Activated CD8-positive, alpha-beta T cell treated with anti-CD3 and anti-CD28 coated beads for 36 hours (primary cell): ENCODE results near the gene GAS6. TPM values are rescaled to one million over a fixed set of nuclear protein-coding genes. Genes with fewer than 3 reads are reported as not detected.

ENCODE experiments used
- ATAC-seq: fragments of 200-7000 bp; cut with Tn5 transposase; one replicate; pipeline ENCODE4 v1.10.0; 2021; ENCODE audit warnings: mild to moderate bottlenecking, moderate library complexity
- CTCF ChIA-PET: fragments of 350-600 bp; sonication (Branson Sonifier 250); formaldehyde crosslinking; loops from one replicate; lab custom pipeline; 2021; ENCODE audit warnings: antibody characterized with exemption; lab: Charles Lee
- POLR2A ChIA-PET: fragments of 350-600 bp; sonication (Branson Sonifier 250); formaldehyde crosslinking; loops from one replicate; lab custom pipeline; 2021; ENCODE audit warnings: antibody characterized with exemption; lab: Charles Lee
- DNase-seq: peaks from one replicate; pipeline ENCODE4 v3.0.0-alpha.2; 2020
- H3K27ac Mint-ChIP-seq: one replicate; pipeline ENCODE4 v1.8.0; 2021; ENCODE audit warnings: mild to moderate bottlenecking, mixed read lengths
- H3K27me3 Mint-ChIP-seq: one replicate; pipeline ENCODE4 v1.8.0; 2021; ENCODE audit warnings: mixed read lengths
- H3K36me3 Mint-ChIP-seq: one replicate; pipeline ENCODE4 v1.8.0; 2021; ENCODE audit warnings: low read depth, mixed read lengths
- H3K4me1 Mint-ChIP-seq: one replicate; pipeline ENCODE4 v1.8.0; 2021; ENCODE audit warnings: low read depth, mixed read lengths
- H3K4me3 Mint-ChIP-seq: one replicate; pipeline ENCODE4 v1.8.0; 2021; ENCODE audit warnings: mild to moderate bottlenecking, moderate library complexity, mixed read lengths
- H3K9me3 Mint-ChIP-seq: one replicate; pipeline ENCODE4 v1.8.0; 2021; ENCODE audit warnings: mixed read lengths
- CTCF ChIP-seq: fragments of 200-600 bp; IDR thresholded peaks from one replicate; pipeline ENCODE4 v1.8.0; 2022; ENCODE audit warnings: antibody characterized with exemption, mild to moderate bottlenecking
- intact Hi-C: fragments of 100-400 bp; cut with micrococcal nuclease; formaldehyde crosslinking; loops from one replicate; pipeline ENCODE4 v1.10.0; 2022
- total RNA-seq, 2 experiments: library from RNA; stranded (reverse); gene quantifications; one replicate each; pipeline ENCODE4 v1.2.3, GENCODE V29; 2021

GAS6 gene
- total RNA-seq, 2 experiments from 2014 or later, result 0.23 to 0.25 TPM

DNA sequence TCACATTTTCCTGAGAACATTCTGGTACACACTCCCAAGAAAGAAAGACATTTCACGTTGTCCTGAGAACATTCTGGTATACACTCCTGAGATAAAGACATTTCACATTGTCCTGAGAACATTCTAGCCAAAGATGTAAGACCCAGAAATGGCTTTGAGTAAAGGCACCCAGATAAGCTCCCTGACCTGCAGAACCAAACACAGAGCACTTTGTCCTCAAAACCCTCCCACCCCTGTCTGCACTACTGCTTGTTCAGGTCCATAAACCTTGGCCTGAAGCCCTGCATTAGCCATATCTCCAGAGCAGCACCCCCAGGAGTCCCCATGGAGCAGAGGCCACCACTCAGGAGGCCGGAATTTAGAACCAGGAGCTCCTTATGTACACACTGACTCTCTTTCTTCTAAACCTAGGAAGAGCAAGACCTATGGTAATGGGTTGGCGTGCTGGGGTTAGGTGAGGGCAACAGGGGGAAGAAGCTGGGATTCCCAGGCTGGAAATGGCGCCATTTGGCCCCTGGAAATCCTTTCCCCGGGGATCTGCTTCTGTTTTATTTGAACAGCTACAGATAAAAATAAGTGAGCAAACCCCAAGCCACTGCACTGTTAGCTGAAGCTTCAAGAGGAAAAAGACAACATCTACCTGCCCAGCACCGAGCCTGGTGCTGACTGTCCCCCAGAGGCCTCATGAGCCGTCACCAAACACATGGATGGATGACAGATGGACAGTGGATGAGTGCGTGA, 13.7 kb downstream of the GAS6 start:
- DNase-seq (no peak), ATAC-seq (no peak)
- Mint-ChIP-seq H3K4me3 (no peak overlapping the region), H3K4me1 (peaks cover 37% of the 10 kb centered on the region), H3K9me3 (no peaks in the 10 kb centered on the region), H3K36me3 (no peaks in the 10 kb centered on the region), H3K27ac (no peak overlapping the region), H3K27me3 (peaks cover 6% of the 10 kb centered on the region)
- no peak for TF ChIP-seq CTCF
- POLR2A ChIA-PET, result no interaction called here
- intact Hi-C loops, result no loop called here
- CTCF ChIA-PET, result no interaction called here

DNA sequence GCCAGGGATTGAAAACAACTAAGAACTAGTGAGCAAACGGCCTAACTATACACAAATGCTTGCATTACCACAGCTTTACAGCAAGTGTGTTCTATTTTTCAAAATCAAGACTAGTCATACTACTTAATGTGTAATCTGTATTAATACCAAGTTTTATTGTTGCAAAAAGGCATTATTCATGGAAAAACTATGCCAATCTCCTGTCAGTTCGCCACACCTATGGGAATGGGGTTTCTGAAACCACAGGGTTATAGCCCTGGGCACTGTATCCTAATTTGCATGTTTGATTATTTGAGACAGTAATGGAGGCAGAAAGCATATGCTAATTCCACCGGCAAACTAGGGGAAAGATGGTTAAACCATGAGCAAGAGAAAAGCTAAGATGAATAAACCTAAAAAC, 14.3 kb downstream of the GAS6 start:
- Mint-ChIP-seq H3K4me1 (peaks cover 38% of the 10 kb centered on the region), H3K27me3 (peaks cover 3% of the 10 kb centered on the region), H3K9me3 (no peaks in the 10 kb centered on the region), H3K27ac (no peak overlapping the region), H3K36me3 (no peaks in the 10 kb centered on the region), H3K4me3 (no peak overlapping the region)
- DNase-seq (no peak), ATAC-seq (no peak)
- CTCF ChIA-PET, result no interaction called here
- POLR2A ChIA-PET, result no interaction called here
- TF ChIP-seq CTCF, result no peak
- intact Hi-C loops, result no loop called here

- Mint-ChIP-seq H3K4me1 (peaks cover 34% of the 10 kb centered on the region), H3K4me3 (no peak overlapping the region), H3K27ac (no peak overlapping the region), H3K27me3 (peaks cover under 1% of the 10 kb centered on the region), H3K9me3 (no peaks in the 10 kb centered on the region), H3K36me3 (no peaks in the 10 kb centered on the region)
- DNase-seq, result no peak
- CTCF ChIA-PET, result no interaction called here
- ATAC-seq, result no peak
- no peak for TF ChIP-seq CTCF
- POLR2A ChIA-PET, result no interaction called here
- intact Hi-C loops, result no loop called here
Observed at GRCh38 chr13:113848431-113849260, 15.2 kb downstream of the GAS6 start.

DNA sequence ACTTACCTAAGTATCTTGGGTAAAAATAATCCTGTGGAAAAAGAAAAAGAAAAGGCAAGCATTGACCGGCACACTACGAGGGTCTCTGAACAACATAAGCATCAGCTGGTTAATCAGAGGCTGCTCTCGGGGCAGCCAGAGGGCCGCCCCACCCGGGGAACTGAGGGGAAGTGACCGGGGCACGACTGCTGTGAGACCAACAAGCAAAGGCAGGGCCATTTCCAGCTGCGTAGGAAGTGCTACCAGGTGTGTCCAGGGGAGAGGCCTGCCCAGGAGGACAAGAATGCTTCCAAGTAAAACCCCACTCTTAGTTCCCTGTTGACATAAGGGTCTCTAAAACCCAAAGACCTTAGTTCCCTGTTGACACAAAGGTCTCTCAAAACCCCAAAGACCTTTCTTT, 15.9 kb downstream of the GAS6 start:
- no peaks in the 10 kb centered on the region for H3K27me3 Mint-ChIP-seq
- CTCF ChIA-PET, result no interaction called here
- intact Hi-C loops, result no loop called here
- H3K4me1 Mint-ChIP-seq, result peaks cover 29% of the 10 kb centered on the region
- ATAC-seq (no peak), DNase-seq (no peak)
- no peak overlapping the region for H3K4me3 Mint-ChIP-seq
- H3K9me3 Mint-ChIP-seq, result no peaks in the 10 kb centered on the region
- H3K27ac Mint-ChIP-seq, result no peak overlapping the region
- no peaks in the 10 kb centered on the region for H3K36me3 Mint-ChIP-seq
- POLR2A ChIA-PET, result no interaction called here
- no peak for TF ChIP-seq CTCF
